Lower lobe of right lung (tissue), 2 donors: ENCODE measurements around the gene CYTH4. TPM values are rescaled to one million over a fixed set of nuclear protein-coding genes. Genes with fewer than 3 reads are reported as not detected.

Experiments used
- ATAC-seq, 2 donors: fragments of 200-7000 bp; cut with Tn5 transposase; one replicate each; pipeline ENCODE4 v1.9.1; 2020 to 2022; ENCODE audit warnings: mild to moderate bottlenecking in 2 of 2, moderate library complexity in 2 of 2
- DNase-seq: peaks from one replicate; pipeline ENCODE4 v3.0.0-alpha.2; 2020
- H3K27ac ChIP-seq: fragments of 200-600 bp; one replicate; pipeline ENCODE4 v1.8.0; 2022
- H3K27me3 ChIP-seq: fragments of 200-600 bp; one replicate; pipeline ENCODE4 v1.8.0; 2022; ENCODE audit warnings: low read depth
- H3K36me3 ChIP-seq: fragments of 200-600 bp; one replicate; pipeline ENCODE4 v1.8.0; 2022; ENCODE audit warnings: mild to moderate bottlenecking
- H3K4me1 ChIP-seq: fragments of 200-600 bp; one replicate; pipeline ENCODE4 v1.8.0; 2022
- H3K4me3 ChIP-seq: fragments of 200-600 bp; one replicate; pipeline ENCODE4 v1.8.0; 2022; ENCODE audit warnings: mild to moderate bottlenecking
- H3K9me3 ChIP-seq: fragments of 200-600 bp; one replicate; pipeline ENCODE4 v1.8.0; 2022
- intact Hi-C: fragments of 100-400 bp; cut with DNase I; formaldehyde crosslinking; loops from one replicate; pipeline ENCODE4 v1.11.0; 2022
- total RNA-seq: library from RNA; stranded (reverse); fragmentation: NEBNext Ultra II Directional; extraction: Animal tissue kit (Norgen Biotek cat#: 25700); gene quantifications from one replicate; pipeline ENCODE4 v1.2.1, GENCODE V29; 2021
- TF ChIP-seq, protein P1 (sequence below): fragments of 200-600 bp; IDR thresholded peaks from one replicate; pipeline ENCODE4 v1.8.0; 2022; ENCODE audit warnings: antibody characterized with exemption, mild to moderate bottlenecking
- donor health status: DM: no; HTN: yes; CAD: no; lungs with severe emphysema.

CYTH4 gene
- total RNA-seq, 1 donor from 2014 or later, result 45.4 TPM

DNA sequence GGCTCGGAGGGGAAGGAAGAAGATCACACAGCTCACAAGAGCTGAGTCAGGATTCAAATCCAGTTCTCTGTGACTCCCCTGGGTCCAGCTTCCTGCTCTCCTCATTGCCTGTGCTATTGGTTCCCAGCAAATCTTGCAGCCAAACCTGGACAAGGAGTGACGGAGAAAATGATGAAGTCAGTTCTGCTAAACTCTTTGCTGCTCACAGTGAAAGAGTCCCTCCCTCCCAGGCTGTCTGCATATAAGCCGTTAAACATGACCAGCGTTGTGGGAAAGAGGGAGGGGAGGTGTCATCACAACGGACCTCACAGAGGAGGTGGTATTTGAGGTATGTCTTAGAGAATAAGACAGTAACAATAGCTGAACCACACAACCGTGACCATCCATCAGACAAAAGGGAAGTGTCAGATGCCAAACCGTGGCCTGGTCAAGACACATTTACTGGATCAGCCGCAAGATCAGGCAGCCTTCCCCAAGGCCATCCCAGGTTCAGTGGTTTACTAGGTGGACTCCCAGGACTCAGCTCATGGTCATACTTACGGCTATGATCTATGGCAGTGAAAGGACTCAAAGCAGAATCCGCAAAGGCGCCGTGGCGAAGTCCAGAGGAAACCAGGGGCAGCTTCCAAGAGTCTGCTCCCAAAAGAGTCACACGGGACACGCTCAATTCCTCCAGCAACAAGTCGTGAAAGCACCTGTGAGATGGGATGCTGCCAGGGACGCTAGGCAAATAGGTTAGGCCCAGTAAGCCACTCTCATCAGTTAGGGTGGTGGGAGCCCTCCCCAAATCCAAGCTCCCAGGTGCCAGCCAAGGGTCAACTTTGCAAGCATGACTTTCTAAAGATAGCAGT is 2.8 kb upstream of the CYTH4 start:
- Histone ChIP-seq H3K27ac (no peak overlapping the region), H3K4me3 (no peak overlapping the region), H3K4me1 (peaks cover 9% of the 10 kb centered on the region), H3K9me3 (no peaks in the 10 kb centered on the region), H3K36me3 (no peaks in the 10 kb centered on the region), H3K27me3 (peaks cover 4% of the 10 kb centered on the region)
- ATAC-seq (no peak), DNase-seq (no peak)
- intact Hi-C loops, result no loop called here
- TF ChIP-seq, protein P1, sequence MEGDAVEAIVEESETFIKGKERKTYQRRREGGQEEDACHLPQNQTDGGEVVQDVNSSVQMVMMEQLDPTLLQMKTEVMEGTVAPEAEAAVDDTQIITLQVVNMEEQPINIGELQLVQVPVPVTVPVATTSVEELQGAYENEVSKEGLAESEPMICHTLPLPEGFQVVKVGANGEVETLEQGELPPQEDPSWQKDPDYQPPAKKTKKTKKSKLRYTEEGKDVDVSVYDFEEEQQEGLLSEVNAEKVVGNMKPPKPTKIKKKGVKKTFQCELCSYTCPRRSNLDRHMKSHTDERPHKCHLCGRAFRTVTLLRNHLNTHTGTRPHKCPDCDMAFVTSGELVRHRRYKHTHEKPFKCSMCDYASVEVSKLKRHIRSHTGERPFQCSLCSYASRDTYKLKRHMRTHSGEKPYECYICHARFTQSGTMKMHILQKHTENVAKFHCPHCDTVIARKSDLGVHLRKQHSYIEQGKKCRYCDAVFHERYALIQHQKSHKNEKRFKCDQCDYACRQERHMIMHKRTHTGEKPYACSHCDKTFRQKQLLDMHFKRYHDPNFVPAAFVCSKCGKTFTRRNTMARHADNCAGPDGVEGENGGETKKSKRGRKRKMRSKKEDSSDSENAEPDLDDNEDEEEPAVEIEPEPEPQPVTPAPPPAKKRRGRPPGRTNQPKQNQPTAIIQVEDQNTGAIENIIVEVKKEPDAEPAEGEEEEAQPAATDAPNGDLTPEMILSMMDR, result no peak

DNA sequence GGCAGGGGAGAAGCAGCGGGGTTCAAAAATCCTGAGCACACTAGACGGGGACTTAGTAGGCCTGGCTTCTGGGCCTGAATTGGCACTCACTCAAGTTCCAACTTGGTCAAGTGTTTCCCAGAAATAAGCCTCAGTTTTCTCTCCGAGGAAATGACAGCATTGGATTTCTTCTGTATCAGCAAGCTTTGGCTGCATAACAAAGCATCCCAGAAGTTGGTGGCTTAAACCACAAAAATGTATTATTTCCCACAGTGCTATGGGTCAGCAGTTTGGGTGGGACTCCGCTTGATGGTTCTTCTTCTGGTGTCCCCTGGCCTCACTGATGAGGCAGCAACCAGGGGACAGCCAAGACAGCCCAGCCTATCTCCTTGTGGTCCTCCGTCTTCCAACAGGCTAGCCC is 1.6 kb upstream of the CYTH4 start:
- TF ChIP-seq, protein P1, result no peak
- DNase-seq, result no peak
- no peak overlapping the region for H3K4me3 ChIP-seq
- H3K9me3 ChIP-seq, result no peaks in the 10 kb centered on the region
- no peak overlapping the region for H3K27ac ChIP-seq
- no peaks in the 10 kb centered on the region for H3K36me3 ChIP-seq
- H3K27me3 ChIP-seq, result peaks cover 9% of the 10 kb centered on the region
- no peak for ATAC-seq
- intact Hi-C loops, result no loop called here
- peaks cover 5% of the 10 kb centered on the region for H3K4me1 ChIP-seq

DNA sequence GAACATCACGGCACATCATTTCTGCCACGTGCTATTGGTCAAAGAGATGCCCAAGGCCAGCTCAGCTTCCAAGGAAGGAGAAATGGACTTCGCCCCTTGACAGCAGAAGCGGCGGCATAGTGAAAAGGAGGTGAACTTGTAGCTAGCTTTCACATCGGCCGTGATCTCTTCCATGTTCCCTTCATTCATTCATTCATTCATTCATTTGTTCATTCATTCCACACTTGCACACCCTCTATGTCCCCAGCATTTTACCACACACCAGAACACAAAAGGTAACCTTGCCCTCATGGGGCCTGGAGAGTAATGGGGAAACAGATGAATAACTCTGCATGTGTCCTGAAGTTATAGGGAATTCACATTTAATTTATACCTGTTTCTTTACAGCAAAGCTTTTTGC is 1.1 kb upstream of the CYTH4 start:
- no peaks in the 10 kb centered on the region for H3K36me3 ChIP-seq
- peaks cover 9% of the 10 kb centered on the region for H3K4me1 ChIP-seq
- no peaks in the 10 kb centered on the region for H3K9me3 ChIP-seq
- no peak overlapping the region for H3K27ac ChIP-seq
- intact Hi-C loops, result no loop called here
- H3K27me3 ChIP-seq, result peaks cover 9% of the 10 kb centered on the region
- TF ChIP-seq, protein P1, result no peak
- ATAC-seq (no peak), DNase-seq (no peak)
- no peak overlapping the region for H3K4me3 ChIP-seq

DNA sequence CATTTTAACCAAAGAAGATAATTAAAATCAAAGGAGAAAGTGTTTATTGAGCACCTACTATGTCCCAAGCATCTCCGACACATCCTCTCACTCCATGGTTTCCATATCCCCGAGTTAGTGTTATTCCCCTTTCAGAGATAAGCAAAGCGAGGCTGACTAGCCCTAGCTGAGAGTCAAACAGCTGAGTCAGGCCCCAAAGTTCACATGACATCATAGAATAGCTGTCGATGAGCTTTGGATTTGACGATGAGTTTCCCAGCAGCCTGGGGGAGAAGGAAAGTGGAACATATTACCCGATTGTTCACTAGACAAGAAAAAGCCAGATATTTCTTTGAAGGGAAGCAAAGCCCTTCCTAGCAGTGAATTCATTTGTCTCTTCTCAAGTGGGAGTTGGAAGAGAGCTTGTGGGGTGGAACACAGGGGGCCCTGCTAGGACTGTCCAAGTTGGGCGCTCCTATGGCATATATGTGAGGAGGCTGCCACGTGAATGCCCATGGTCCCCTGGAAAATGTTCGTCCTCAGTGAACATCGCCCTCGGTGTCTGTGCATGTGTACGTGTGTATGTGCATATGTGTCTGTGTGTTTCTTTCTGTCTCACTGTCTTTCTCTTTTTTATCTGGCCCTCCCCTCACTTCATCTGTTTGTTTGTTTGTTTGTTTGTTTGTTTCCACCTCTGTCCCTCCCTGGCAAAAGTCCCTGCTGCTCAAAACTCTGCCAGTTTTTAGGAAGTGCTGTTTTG is 493 bp upstream of the CYTH4 start:
- H3K36me3 ChIP-seq, result no peaks in the 10 kb centered on the region
- intact Hi-C loops, result no loop called here
- DNase-seq, result no peak
- H3K4me3 ChIP-seq, result peak overlapping the region; percentile 62
- ATAC-seq, result no peak
- TF ChIP-seq, protein P1, result no peak
- no peaks in the 10 kb centered on the region for H3K9me3 ChIP-seq
- H3K4me1 ChIP-seq, result peaks cover 13% of the 10 kb centered on the region
- H3K27ac ChIP-seq, result peak overlapping the region; percentile 76
- H3K27me3 ChIP-seq, result peaks cover 9% of the 10 kb centered on the region

DNA sequence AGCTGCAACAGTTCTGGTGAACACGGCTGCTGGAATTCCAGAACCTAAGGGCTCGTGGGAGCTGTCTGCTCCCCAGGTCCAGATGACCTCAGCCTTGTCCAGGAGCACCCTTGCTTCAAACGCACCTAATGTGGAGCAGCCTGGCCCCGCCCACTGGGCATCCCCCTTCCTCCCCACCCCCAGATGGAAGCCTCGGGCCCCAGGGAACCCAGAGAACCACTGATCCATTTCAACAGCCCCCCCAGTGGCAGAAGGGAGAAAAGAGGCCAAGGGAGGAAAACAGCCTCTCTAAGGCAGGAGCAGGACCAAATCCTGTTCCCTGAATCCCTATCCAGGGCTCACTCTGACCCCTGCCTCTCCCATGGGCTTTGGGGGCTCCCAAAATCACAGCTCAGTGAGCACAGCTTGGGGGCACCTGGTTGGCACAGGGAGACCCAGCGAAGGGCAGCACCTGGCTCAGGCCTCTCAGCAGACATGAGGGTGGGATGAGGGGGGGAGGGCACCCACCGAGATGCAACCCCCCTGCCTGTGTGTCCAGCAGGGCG is 1.2 kb downstream of the CYTH4 start:
- peaks cover 5% of the 10 kb centered on the region for H3K36me3 ChIP-seq
- peaks cover 13% of the 10 kb centered on the region for H3K4me1 ChIP-seq
- H3K4me3 ChIP-seq, result peak overlapping the region; percentile 62
- no peak for DNase-seq
- intact Hi-C loops, result no loop called here
- ATAC-seq, result peak in 1 of 2 donors; percentile 31
- peak overlapping the region; percentile 76 for H3K27ac ChIP-seq
- H3K27me3 ChIP-seq, result peaks cover 9% of the 10 kb centered on the region
- no peaks in the 10 kb centered on the region for H3K9me3 ChIP-seq
- TF ChIP-seq, protein P1, result no peak
